K562 (cell line): ENCODE data around the gene ARAF. TPM values are rescaled to one million over a fixed set of nuclear protein-coding genes. Genes with fewer than 3 reads are reported as not detected.

Source experiments
- CHAMP1 ChIP-seq: fragments of 450-650 bp; IDR thresholded peaks from 2 replicates; pipeline ENCODE4 v1.6.1; 2016; ENCODE audit warnings: mild to moderate bottlenecking
- CTCF ChIP-seq, 3 experiments: IDR thresholded peaks in 2 of 3; conservative IDR thresholded peaks in 1 of 3; 2 replicates each; pipeline ENCODE4 v1.5.1; 2011 to 2012; ENCODE audit warnings: low read length in 3 of 3, mild to moderate bottlenecking in 3 of 3, control low read depth in 2 of 3, improper control_type of control experiment in 1 of 3, inconsistent platforms in 1 of 3, low read depth in 1 of 3, mixed read lengths in 1 of 3, moderate library complexity in 1 of 3; ENCODE audit not compliant: insufficient read depth in 2 of 3
- EP300 ChIP-seq: IDR thresholded peaks from 2 replicates; pipeline ENCODE4 v1.6.1; 2012; ENCODE audit warnings: low read length, improper control_type of control experiment
- HNRNPLL ChIP-seq: fragments of 200-400 bp; formaldehyde crosslinking; IDR thresholded peaks from 2 replicates; pipeline ENCODE4 v1.6.1; 2017; ENCODE audit warnings: low read length, low read depth, mild to moderate bottlenecking; ENCODE audit not compliant: poor library complexity, severe bottlenecking
- JUND ChIP-seq, 2 experiments: IDR thresholded peaks; 2 replicates in 1 of 2; 3 replicates in 1 of 2; pipeline ENCODE4 v1.6.1; 2011; ENCODE audit warnings: borderline replicate concordance in 2 of 2, low read depth in 2 of 2, low read length in 2 of 2, improper control_type of control experiment in 1 of 2, missing biosample characterization in 1 of 2, missing genetic modification characterization in 1 of 2, missing genetic modification reagents in 1 of 2
- MTA3 ChIP-seq: fragments of 450-650 bp; formaldehyde crosslinking; IDR thresholded peaks from 2 replicates; pipeline ENCODE4 v1.6.1; 2017; ENCODE audit warnings: mild to moderate bottlenecking, borderline replicate concordance
- MYC ChIP-seq, 2 experiments: fragments of 250-450 bp in 1 of 2; sonication (Bioruptor Pico) in 1 of 2; IDR thresholded peaks; 2 replicates each; pipeline versions ENCODE4 v1.5.1 to v1.6.1; 2012 to 2021; ENCODE audit warnings: low read depth in 2 of 2, borderline replicate concordance in 1 of 2, improper control_type of control experiment in 1 of 2, low read length in 1 of 2, mild to moderate bottlenecking in 1 of 2, moderate library complexity in 1 of 2
- POLR2AphosphoS5 ChIP-seq: IDR thresholded peaks from 2 replicates; pipeline ENCODE4 v1.6.1; 2011; ENCODE audit warnings: mild to moderate bottlenecking, low read depth, low read length, moderate library complexity; ENCODE audit not compliant: control insufficient read depth, insufficient read depth
- PPARD ChIP-seq: fragments of 250-450 bp; sonication (Bioruptor Pico); IDR thresholded peaks from 2 replicates; pipeline ENCODE4 v1.8.0; 2022; ENCODE audit warnings: inconsistent platforms, mild to moderate bottlenecking, moderate library complexity
- RBM22 ChIP-seq: fragments of 200-400 bp; formaldehyde crosslinking; IDR thresholded peaks from 2 replicates; pipeline ENCODE4 v1.6.1; 2018; ENCODE audit warnings: low read length, low read depth; ENCODE audit not compliant: poor library complexity, severe bottlenecking
- RNF2 ChIP-seq: sonication (generic); IDR thresholded peaks from 2 replicates; pipeline ENCODE4 v1.6.1; 2016
- SETDB1 ChIP-seq: IDR thresholded peaks from one replicate; pipeline ENCODE4 v1.6.1; 2012; ENCODE audit warnings: low read length, control low read depth, inconsistent platforms
- SMARCE1 ChIP-seq: fragments of 450-650 bp; IDR thresholded peaks from 2 replicates; pipeline ENCODE4 v1.7.1; 2016; ENCODE audit warnings: mild to moderate bottlenecking
- SP1 ChIP-seq: sonication (generic); formaldehyde crosslinking; IDR thresholded peaks from 2 replicates; pipeline ENCODE4 v1.8.1; 2022; ENCODE audit warnings: mild to moderate bottlenecking, missing genetic modification reagents
- TAF9B ChIP-seq: fragments of 450-650 bp; IDR thresholded peaks from 2 replicates; pipeline ENCODE4 v1.6.1; 2018; ENCODE audit warnings: mild to moderate bottlenecking; ENCODE audit not compliant: partially characterized antibody
- TCF3 ChIP-seq: sonication (generic); formaldehyde crosslinking; IDR thresholded peaks from 2 replicates; pipeline ENCODE4 v1.4.0; 2020; ENCODE audit warnings: mild to moderate bottlenecking, missing genetic modification reagents
- ZNF12 ChIP-seq: sonication (generic); formaldehyde crosslinking; IDR thresholded peaks from 2 replicates; pipeline ENCODE4 v1.4.0; 2020; ENCODE audit warnings: mild to moderate bottlenecking, missing genetic modification reagents
- polyA plus RNA-seq, 8 experiments: library from polyadenylated mRNA; depleted of rRNA in 4 of 8; stranded (reverse) in 5 of 8; unstranded in 3 of 8; fragments of >200 nt; fragmentation: Nextera tagmentation in 2 of 8; fragmentation: Illumina TruSeq in 1 of 8; extraction: Ambion mirVana in 2 of 8; extraction: Trizol in 1 of 8; gene quantifications; 2 replicates each; pipeline versions ENCODE4 v1.2.1 to v1.2.3, GENCODE V29; 2011 to 2014; ENCODE audit warnings: inconsistent platforms in 1 of 8, missing spikeins in 1 of 8
- total RNA-seq, 7 experiments: library from RNA; depleted of rRNA in 6 of 7; stranded (reverse); fragments of >200 nt in 6 of 7; fragmentation: Illumina TruSeq in 2 of 7; extraction: Trizol in 2 of 7; gene quantifications; 2 replicates each; pipeline versions ENCODE4 v1.2.1 to v1.2.3, GENCODE V29; 2011 to 2021; ENCODE audit warnings: low replicate concordance in 1 of 7
- TF ChIP-seq, protein P1 (sequence below): sonication (generic); formaldehyde crosslinking; IDR thresholded peaks from 2 replicates; pipeline ENCODE4 v1.8.1; 2023; ENCODE audit warnings: mild to moderate bottlenecking, missing genetic modification reagents, moderate library complexity

ARAF gene
- total and polyA plus RNA-seq, 9 of the 15 experiments (the other 6 are each of a cell fraction or from before 2014, with no cell fraction given) = 5.5 to 70.0 (median 29.4) TPM

DNA sequence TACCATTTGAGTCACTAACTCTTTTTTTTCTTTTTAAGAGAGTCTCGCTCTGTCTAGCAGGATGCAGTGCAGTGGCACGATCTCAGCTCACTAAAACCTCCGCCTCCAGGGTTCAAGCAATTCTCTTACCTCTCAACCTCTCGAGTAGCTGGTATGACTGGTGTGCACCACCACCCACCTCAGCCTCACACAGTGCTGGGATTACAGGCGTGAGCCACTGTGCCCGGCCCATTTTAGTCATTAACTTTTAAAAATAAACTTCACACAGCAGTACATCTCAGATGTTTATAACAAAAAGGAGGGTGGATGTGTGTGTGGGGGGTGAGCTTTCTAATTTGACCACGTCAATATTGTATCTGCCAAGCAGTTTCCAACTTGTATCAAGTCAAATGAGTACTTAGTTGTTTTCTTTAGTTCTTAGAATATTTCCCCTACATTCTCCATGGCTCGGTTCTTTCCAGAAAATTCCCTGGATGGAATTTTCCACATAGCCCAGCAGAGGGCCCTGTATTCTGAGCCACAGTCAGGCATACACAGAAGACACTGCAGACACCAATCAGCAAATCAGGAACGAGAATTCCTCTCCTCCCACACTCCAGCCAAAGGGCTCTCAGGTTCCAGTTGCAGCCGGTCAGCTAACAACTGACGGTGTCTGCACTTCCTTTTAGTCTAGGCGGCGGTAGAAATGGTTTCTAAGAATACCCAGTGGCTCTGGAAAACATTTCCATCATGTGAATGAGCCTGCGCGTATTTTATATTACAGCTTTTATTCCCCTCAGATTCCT, 20.1 kb upstream of the ARAF start (continued):
- TF ChIP-seq MYC (IDR thresholded peaks at IDR 0.05; ENCODE audit: low read depth, low read length) (0 out of 2 replicates have a peak, but pooled peaks have one; percentile 26), MYC (CRISPR knock-in tag; IDR thresholded peaks at IDR 0.05; ENCODE audit: borderline replicate concordance, low read depth) (no peak), CTCF (IDR thresholded peaks at IDR 0.05 in 2 of 3, conservative IDR thresholded peaks at IDR 0.05 in 1 of 3; ENCODE audit: insufficient read depth in 2 of 3, low read depth in 1 of 3, low read length in 3 of 3) (peak; percentile 66 to 74 (median 74)), JUND (IDR thresholded peaks at IDR 0.05; ENCODE audit: borderline replicate concordance, low read depth, low read length) (peak; percentile 33; the same call in 1 of the 2 replicates), JUND (tag; IDR thresholded peaks at IDR 0.05; ENCODE audit: borderline replicate concordance, low read depth, low read length) (peak; percentile 46; the same call in 1 of the 3 replicates), SETDB1 (no peak), RNF2 (0 out of 2 replicates have a peak, but pooled peaks have one; percentile 18), POLR2AphosphoS5 (peak; percentile 50; the same call in 1 of the 2 replicates), SP1 (CRISPR knock-in tag) (peak; percentile 24; the same call in 1 of the 2 replicates), RBM22 (no peak), SMARCE1 (no peak), ZNF12 (no peak), PPARD (CRISPR knock-in tag) (no peak), HNRNPLL (no peak), MTA3 (no peak), TAF9B (peak; percentile 28), EP300 (peak; percentile 70), TCF3 (CRISPR knock-in tag) (no peak), CHAMP1 (no peak)
- TF ChIP-seq, protein P1, sequence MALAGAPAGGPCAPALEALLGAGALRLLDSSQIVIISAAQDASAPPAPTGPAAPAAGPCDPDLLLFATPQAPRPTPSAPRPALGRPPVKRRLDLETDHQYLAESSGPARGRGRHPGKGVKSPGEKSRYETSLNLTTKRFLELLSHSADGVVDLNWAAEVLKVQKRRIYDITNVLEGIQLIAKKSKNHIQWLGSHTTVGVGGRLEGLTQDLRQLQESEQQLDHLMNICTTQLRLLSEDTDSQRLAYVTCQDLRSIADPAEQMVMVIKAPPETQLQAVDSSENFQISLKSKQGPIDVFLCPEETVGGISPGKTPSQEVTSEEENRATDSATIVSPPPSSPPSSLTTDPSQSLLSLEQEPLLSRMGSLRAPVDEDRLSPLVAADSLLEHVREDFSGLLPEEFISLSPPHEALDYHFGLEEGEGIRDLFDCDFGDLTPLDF (CRISPR knock-in tag) = no peak
